Medulla oblongata (tissue), 1 donor: ENCODE data around the gene LRRC8C.
A peak's percentile ranks its signal among the peaks of the same experiment; 100 is the strongest.

Source experiments
- DNase-seq: peaks from one replicate; pipeline ENCODE4 v3.0.0-alpha.2; 2015; ENCODE audit errors: extremely low spot score

Gene LRRC8C

GRCh38 chr1:89732206-89732605, 99.3 kb downstream of the LRRC8C start:
- DNase-seq, result no peak

GRCh38 chr1:89732643-89733222, 99.8 kb downstream of the LRRC8C start:
- DNase-seq, result no peak

- no peak for DNase-seq
Observed at GRCh38 chr1:89733748-89734147, 100.8 kb downstream of the LRRC8C start.

GRCh38 chr1:89734442-89734841, 101.5 kb downstream of the LRRC8C start:
- no peak for DNase-seq

- DNase-seq, result no peak
Observed at GRCh38 chr1:89735479-89735878, 102.6 kb downstream of the LRRC8C start.

GRCh38 chr1:89736937-89737733, 104.2 kb downstream of the LRRC8C start:
- DNase-seq, result no peak

- DNase-seq, result no peak
Observed at GRCh38 chr1:89737985-89738510, 105.1 kb downstream of the LRRC8C start.

- DNase-seq, result no peak
Observed at GRCh38 chr1:89739013-89739843, 106.3 kb downstream of the LRRC8C start.

- no peak for DNase-seq
Observed at GRCh38 chr1:89739844-89740216, 106.9 kb downstream of the LRRC8C start.

GRCh38 chr1:89743788-89744187, 110.9 kb downstream of the LRRC8C start:
- no peak for DNase-seq

- no peak for DNase-seq
Observed at GRCh38 chr1:89746424-89747149, 113.7 kb downstream of the LRRC8C start.

GRCh38 chr1:89753761-89754160, 120.8 kb downstream of the LRRC8C start:
- no peak for DNase-seq

- peak; percentile 60 for DNase-seq
Observed at GRCh38 chr1:89754518-89754917, 121.6 kb downstream of the LRRC8C start.

- DNase-seq, result no peak
Observed at GRCh38 chr1:89755591-89755990, 122.7 kb downstream of the LRRC8C start.

GRCh38 chr1:89757532-89757931, 124.6 kb downstream of the LRRC8C start:
- peak; percentile 66 for DNase-seq

GRCh38 chr1:89758156-89758555, 125.2 kb downstream of the LRRC8C start:
- no peak for DNase-seq

GRCh38 chr1:89759036-89759435, 126.1 kb downstream of the LRRC8C start:
- no peak for DNase-seq

GRCh38 chr1:89760496-89760895, 127.6 kb downstream of the LRRC8C start:
- DNase-seq, result no peak

- no peak for DNase-seq
Observed at GRCh38 chr1:89761338-89761737, 128.4 kb downstream of the LRRC8C start.

GRCh38 chr1:89761901-89762300, 129.0 kb downstream of the LRRC8C start:
- no peak for DNase-seq

GRCh38 chr1:89762386-89762778, 129.5 kb downstream of the LRRC8C start:
- DNase-seq, result no peak
